Bronchus fibroblast of lung (primary cell): Measurements from ENCODE around the gene PCYT1B. TPM values are rescaled to one million over a fixed set of nuclear protein-coding genes. Genes with fewer than 3 reads are reported as not detected.

ENCODE experiments used
- total RNA-seq: library from RNA; depleted of rRNA; stranded (reverse); fragments of >200 nt; gene quantifications from 2 replicates; pipeline ENCODE4 v1.2.3, GENCODE V29; 2015

The PCYT1B gene
- total RNA-seq: 2.5 and 3.2 TPM in 2 replicates

DNA sequence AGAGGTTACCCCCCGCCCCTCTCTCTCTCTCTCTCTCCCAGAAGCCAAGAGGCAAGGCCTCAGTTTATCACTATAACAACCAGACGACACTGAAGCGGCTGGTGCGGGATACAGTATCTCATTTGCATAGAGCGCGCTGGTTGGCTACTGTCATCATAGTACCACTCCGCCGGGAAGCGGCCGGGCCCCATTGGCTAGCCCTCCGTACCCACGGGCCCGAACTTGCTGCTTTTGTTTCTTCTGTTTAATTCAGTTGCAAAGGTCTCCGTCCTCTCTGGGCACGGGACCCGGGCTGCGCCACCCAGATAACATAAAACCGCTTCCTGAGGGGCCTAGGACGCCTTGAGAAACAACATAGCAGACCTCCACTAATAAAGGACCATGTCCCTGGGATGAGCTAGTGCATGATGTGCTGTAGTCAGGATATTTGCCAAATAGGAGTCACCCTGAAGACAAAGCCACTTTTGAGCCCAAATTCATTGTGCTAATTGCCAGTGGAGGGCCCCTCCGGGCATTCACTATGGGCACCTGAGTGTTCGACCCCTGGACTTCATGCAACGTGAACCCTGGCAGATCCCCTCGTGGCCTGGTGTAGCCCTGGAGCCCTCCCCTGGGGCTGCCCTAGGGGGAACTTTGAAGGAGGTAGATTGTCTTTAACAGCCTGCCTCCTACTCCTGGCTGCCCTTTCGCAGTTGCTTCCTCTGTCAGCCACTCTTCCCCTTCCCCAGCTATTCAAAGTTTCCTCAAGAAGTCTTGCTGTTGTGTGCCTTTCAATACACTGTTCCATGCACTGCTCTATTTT is at the start of gene PCYT1B:
Gene PCYT1B (minus strand): TSS at position 91 of the 802 bp plus-strand sequence. CDS start 242 bp downstream, outside the sequence.

DNA sequence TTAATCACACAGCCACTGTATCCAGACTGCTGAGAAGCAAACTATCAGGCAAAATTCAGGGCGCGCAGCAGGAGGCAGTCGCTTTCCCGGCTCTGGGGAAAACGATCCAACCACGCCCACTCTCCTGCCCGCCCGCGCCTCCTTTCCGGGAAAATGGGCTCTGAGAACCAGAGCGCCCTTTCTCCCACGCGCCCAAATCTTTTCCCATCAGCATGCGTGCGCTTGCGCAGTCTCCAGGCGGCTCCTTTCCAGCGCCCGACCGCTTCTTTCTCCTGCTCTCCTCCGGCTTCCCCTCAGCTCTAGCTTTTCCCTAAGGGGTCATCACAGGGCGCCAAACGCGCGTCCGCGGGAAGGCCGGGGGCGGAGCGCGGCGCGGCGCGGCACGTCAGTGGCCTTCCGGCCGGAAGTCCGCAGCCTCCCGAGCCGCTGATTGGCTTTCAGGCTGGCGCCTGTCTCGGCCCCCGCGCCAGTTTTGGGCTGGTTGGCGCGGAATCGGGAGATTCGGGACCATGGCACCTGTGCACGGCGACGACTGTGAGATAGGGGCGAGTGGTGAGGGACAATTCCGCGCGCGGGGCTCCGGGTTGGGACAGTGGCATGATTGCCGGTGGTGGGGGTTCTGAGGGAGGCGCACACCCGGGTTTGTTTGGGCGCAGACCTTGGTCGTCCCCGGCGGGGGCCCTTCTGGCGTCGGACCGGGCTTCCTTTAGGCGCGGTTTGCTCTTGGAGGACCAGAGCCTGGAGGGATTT is 46.5 kb upstream of the PCYT1B start, which contains the start of gene POLA1:
Gene POLA1 (plus strand): TSS at position 466 of the 750 bp plus-strand sequence. CDS start 44 bp downstream, at position 510.

Other genes with a start within 250 kb of the PCYT1B start
- 3.3 and 4.4 TPM in 2 replicates for gene PDK3, start 182.1 kb downstream of the PCYT1B start, total RNA-seq
- 10.1 and 10.3 TPM in 2 replicates for gene POLA1, start 46.6 kb upstream of the PCYT1B start, total RNA-seq